ENCODE measurements around the gene TSPAN15.

TSPAN15 gene

DNA sequence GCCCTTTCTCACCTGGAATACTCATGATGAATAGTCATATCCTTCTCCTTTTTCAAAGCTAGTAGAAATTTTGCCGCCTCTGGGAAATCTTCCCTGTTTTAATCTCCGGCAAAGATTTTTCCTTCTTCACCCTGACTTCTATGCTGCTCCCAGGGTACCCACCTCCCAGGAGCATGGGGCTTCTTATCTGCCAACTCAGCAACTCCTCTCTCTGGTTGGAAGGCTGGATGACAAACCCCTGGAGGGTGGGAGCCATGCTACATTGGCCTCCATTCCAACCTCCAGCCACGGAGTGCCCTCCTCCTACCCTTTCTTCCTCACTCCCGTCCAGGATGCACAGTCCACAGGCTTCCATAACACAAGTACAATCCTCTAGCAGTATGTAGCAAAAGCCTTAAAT is 102.1 kb downstream of the TSPAN15 start:
- no peak for DNase-seq (ENCODE audit: low read depth)

DNA sequence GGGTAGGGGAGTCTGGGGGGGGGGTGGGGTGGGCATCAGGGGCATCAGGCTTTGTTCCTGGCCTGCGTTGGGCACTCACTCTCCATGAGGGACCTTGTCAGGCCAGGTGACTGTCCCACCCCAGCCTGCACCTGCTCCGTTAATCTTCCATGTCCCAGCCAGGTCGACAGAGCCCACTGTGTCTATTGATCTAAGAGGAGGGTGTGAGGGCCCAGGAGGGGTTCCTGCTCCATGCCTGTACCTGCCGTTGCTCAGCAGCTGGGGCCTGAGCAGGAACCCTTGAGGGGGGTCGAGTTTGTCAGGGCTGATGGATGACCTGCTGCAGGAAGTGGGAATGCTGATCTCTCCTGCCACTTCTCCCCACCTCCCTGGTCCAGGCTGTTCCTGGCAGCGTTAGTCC is 103.3 kb downstream of the TSPAN15 start:
- DNase-seq (ENCODE audit: low read depth) = no peak

All from stimulated activated CD4-positive, alpha-beta T cell treated with anti-CD3 and anti-CD28 coated beads, Interleukin-2, amount 100 ng/mL, for 4 hours (primary cell).